NCI-H1105 treated with DMSO at 0.1 percent for 48 hours (cell line): ENCODE results near the gene LCK.
"Not testable (repeated sequence)": the region's sequence is repeated elsewhere in the genome, so short reads cannot be mapped to it uniquely, and the experiment has no call there.

Experiments used
- DNase-seq: peaks from one replicate; lab custom pipeline; 2025; lab: John Stamatoyannopoulos, UW

Gene LCK

DNA sequence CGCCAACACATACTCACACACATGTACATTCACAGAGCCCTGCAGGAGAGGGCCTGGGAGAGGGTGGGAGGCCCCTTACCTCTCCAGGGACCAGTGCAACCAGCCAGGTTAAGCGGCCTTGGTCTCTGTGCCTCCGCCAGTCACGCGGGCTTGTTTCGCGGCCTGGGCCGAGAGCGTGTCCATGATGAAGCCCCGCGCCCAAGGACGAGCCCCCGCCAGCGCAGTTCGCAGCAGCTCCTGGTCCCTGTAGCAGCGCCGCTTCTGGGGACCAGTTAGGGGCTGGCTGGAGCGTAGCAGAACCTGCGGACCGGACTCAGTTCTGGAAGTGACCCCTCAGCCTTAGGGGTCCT, 11.3 kb upstream of the LCK start:
- peak; percentile 64 for DNase-seq

DNA sequence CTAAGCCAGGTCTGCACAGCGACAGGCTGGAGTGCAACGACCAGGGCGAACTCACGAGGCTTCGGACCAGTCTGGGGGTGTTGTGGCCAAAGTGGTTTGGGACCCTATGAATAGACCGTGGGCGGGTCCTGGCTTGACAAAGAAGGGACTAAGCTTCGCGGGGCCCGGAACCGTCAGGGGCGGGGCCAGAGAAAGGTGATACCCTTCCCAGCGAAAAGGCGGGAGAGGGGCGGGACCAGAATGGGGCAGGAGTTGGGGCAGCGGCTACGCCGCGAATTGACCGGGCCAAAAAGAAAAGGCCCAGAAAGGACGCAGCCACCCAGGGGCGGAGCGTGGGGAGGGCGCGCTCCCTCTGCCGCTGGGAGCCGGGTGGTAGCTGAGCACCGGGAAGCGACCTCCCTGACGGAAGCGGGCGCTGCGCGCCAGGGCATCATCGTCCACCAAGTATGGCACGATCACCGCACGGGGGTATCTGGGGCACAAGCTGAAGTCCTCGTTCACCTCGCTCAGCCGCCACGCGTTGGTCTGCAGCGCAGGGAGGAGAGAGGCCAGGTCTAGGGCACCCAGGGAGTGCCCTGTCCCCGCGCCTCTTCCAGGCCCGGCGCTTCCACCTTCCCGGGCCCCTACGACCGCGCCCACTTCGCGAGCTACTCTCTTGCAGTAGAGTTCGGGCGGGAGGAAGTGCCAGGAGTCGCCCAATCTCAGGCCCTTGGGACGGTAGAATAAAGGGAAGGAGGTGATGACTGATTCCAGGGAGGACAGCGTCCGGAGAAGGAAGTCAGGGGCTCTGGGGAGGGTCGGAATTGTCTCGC, 10.7 kb upstream of the LCK start:
- DNase-seq, result peak; percentile 92

DNA sequence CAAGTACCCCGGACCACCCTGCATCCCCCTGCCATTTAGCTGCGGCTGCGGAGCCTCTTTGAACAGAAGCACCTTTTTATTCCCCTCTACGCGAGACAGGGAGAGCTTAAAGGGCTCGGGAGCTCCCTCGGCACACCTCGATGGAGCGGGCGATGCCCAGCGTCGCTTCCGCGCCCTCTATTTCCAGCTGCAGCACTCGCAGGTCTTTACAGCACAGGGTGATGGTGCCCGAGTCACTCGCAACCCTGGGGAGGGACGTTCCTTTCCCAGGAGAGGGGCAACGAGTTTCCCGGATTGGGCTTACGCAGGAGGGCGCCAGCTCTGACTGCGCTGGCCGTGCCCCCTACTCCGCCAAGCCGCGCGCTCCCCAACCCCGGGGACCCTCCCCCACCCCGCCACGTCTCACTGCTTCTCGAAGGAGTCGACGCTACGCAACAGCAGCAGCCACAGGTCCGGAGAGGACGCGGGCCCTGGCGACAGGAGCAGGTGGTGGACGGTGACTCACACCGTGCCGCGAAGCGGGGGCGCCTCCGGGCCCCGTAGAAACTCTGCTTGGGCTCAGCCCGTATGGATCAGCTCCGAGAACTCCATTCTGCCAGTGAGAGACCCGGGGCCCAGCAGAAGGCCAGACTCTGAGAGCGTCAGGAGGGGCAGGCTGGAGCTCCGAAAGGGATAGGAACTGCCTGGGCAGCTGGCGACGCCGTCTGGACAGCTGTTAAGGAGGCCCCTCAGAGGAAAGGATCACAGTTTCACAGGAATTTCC, 9.9 kb upstream of the LCK start:
- DNase-seq, result peak; percentile 77

DNA sequence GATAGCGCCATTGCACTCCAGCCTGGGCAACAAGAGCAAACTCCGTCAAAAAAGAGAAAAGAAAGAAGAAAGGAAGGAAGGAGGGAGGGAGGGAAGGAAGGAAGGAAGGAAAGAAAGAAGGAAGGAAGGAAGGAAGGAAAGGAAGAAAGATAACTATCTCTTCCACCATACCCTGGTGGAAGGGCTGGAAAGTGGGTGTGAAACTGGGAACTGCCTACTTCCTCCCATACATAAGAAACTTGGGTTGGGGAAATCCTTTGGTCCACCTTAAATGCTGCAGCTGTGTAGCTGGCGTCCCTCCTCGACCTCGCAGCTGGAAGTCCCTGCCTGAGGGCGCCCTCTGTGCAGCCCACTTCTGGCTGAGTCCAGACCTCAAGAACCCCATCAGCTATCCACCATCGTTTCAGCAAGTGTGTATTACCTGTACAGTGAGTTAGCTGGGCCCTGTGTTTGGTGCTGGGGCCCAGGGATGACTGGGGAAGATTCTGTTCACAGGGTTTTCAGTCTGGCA, 8.7 kb upstream of the LCK start:
- no peak for DNase-seq

- no peak for DNase-seq
These were observed 4.2 kb upstream of the LCK start, which contains the start of gene FAM167B for GRCh38 chr1:32246888-32247273. Gene FAM167B, plus strand, starts transcription at chr1:32247222. Its CDS starts 200 bp downstream, at chr1:32247422.

DNA sequence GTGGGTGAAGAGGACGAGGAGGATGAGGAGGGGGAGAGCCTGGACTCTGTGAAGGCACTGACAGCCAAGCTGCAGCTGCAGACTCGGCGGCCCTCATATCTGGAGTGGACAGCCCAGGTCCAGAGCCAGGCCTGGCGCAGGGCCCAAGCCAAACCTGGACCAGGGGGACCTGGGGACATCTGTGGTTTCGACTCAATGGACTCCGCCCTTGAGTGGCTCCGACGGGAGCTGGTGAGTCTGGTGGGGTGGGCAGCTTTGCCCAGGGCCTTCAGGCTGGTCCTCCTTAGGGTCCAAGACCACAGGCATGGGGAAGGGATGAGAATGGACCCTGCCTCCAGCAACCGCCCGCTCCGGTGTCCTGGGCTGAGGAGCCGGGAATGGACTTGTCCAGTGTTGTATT, 3.6 kb upstream of the LCK start:
- DNase-seq, result no peak

DNA sequence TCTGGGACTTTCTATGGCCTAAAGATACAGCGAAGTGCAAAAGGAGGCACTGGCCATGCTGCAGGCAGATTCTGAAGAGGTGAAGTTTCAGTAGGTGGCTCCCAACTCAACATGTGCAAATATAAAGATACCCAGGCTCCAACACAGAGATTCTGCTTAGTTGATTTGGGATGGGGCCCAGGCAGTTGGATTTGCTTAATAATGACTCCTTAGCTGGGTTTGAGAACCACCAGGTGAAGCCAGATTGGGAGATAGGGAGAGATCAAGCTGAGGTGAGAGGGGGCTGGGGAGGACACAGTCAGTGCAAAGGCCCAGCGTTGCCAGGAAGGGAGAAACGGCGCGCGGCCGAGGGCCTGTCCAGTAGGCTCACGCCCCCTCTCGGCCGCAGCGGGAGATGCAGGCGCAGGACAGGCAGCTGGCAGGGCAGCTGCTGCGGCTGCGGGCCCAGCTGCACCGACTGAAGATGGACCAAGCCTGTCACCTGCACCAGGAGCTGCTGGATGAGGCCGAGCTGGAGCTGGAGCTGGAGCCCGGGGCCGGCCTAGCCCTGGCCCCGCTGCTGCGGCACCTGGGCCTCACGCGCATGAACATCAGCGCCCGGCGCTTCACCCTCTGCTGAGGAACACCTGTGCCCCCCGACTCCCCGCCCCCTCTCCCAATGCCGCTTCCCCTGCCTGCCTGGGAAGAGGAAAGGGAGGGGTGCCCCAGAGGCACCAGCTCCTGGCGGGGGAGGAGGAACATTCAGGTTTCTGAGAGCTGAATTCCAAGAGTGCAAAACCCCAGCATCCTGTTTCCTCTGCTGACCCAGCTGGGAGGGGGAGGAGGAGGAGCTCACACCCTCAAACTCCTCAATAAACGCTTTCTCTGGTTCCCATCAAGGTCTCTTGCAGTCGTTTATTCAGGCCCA, 2.8 kb upstream of the LCK start:
- DNase-seq, result peak; percentile 78

- no peak for DNase-seq
These were observed 1.1 kb upstream of the LCK start for GRCh38 chr1:32249831-32250525.

- no peak for DNase-seq
These were observed 4.3 kb downstream of the LCK start for GRCh38 chr1:32255072-32256071.

GRCh38 chr1:32256473-32257226, 5.6 kb downstream of the LCK start:
- DNase-seq, result no peak

- DNase-seq, result no peak
These were observed 6.1 kb downstream of the LCK start for GRCh38 chr1:32257227-32257508.

DNA sequence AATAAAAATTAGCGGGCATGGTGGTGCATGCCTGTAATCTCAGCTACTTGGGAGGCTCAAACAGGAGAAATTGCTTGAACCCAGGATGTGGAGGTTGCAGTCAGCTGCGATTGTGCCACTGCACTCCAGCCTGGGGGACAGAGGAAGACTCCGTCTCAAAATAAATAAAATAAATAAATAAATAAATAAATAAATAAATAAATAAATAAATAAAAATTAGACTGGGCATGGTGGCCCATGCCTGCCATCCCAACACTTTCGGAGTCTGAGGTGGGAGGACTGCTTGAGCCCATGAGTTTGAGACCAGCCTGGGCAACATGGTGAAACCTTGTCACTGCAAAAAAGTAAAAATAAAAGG, 12.2 kb downstream of the LCK start:
- DNase-seq, result not testable (repeated sequence)

- DNase-seq, result no peak
These were observed 12.7 kb downstream of the LCK start for GRCh38 chr1:32263744-32264143.

DNA sequence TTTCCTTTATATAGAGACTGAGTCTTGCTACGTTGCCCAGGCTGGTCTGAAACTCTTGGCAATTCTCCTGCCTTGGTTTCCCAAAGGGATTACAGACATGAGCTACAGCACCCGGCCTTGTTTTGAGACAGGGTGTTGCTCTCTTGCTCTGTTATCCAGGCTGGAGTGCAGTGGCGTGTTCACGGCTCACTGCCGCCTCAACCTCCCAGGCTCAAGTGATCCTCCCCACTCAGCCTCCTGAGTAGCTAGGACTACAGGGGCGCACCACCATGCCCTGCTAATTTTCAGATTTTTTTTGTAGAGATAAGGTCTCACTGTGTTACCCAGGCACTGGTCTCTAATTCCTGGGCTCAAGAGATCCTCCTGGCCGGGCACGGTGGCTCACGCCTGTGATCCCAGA, 14.8 kb downstream of the LCK start:
- DNase-seq, result no peak

GRCh38 chr1:32266921-32267591, 16.0 kb downstream of the LCK start:
- no peak for DNase-seq

- DNase-seq, result no peak
These were observed 18.7 kb downstream of the LCK start for GRCh38 chr1:32269744-32270143.

DNA sequence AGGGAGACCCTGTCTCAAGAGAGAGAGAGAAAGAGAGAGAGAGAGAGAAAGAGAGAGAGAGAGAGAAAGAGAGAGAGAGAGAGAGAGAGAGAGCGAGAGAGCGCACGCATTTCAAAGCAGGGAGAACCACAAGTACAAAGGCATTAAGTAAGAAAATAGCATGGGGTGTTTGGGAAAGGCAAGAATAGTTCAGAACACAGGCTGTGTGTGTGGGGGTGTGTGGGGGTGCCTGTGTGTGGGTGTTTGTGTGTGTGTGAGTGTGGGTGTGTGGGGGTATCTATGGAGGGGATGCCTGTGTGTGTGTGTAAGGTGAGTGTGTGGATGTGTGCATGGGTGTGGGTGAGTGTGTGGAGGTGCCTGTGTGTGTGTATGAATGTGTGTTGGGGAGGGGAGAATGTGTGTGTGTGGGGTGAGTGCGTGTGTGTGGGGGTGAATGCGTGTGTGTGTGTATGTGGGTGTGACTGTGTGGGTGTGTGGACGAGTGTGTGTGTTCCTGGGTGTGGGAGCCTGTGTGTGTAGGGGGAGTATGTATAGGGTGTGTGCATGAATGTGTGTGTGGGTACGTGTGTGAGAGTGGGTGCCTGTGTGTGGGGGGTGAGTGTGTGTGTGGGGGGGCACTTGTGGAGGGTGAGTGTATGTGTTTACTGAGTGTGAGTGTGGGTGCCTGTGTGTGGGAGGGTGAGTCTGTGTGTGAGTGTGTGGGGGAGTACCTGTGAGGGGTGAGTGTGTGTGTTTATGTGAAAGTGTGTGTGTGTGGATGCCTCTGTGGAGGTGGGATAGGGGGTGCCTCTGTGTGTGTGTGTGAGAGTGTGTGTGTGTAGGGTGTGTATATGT, 21.7 kb downstream of the LCK start:
- no peak for DNase-seq
